GM18870 (cell line): ENCODE data around the gene C19orf53.
"Not testable (repeated sequence)": the region's sequence is repeated elsewhere in the genome, so short reads cannot be mapped to it uniquely, and the experiment has no call there.

Experiments
- ATAC-seq: cut with Tn5 transposase; IDR thresholded peaks from one replicate; pipeline ENCODE4 v1.9.1; 2021; ENCODE audit warnings: moderate library complexity; ENCODE audit not compliant: unreplicated experiment

C19orf53 gene

DNA sequence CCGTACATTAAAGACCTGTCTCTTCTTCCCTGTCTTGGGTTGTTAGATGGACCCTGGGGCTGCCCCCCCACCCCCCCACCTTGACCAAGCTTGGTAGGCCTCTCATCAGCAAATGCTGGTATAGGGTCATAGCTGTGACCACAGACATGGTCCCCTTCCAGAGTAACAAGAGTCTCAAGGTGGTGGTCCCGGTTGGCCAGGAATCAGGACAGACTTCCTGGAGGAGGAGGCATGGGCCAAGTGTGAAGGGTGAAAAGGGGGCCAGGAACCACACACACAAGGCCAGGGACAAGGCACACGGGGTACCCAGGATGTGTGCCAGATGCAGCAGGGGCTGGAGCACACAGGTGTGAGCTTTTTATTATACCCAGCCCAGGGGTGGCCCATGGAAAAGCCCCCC is 11.0 kb upstream of the C19orf53 start:
- no peak for ATAC-seq

DNA sequence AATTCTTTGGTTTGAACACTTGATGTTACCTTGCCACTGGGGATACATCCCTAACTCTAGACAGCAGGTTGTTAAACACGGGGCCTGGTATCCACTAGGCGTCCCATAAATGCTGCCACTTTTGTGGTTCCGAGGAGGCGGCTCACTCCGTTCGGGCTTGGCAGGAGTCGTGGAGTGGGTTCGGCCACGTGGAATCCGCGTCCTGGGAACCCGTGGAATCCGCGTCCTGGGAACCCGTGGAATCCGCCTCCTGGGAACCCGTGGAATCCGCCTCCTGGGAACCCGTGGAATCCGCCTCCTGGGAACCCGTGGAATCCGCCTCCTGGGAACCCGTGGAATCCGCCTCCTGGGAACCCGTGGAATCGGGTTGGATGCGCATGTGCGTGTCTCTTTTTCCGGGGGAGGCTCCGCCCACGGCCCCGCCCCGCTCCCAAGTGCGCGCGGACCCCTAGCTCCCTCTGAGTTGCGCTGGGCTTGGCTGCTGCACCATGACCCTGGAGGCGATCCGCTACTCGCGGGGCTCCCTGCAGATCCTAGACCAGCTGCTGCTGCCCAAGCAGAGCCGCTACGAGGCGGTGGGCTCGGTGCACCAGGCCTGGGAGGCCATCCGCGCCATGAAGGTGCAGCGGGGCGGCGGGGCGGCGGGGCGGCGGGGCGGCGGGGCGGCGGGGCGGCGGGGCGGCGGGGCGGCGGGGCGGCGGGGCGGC is 10.0 kb upstream of the C19orf53 start, which contains the start of gene MRI1:
Gene MRI1, plus strand, starts transcription at position 422 of the 707 bp plus-strand sequence. Its CDS starts 67 bp downstream, at position 489.
- ATAC-seq = no peak

DNA sequence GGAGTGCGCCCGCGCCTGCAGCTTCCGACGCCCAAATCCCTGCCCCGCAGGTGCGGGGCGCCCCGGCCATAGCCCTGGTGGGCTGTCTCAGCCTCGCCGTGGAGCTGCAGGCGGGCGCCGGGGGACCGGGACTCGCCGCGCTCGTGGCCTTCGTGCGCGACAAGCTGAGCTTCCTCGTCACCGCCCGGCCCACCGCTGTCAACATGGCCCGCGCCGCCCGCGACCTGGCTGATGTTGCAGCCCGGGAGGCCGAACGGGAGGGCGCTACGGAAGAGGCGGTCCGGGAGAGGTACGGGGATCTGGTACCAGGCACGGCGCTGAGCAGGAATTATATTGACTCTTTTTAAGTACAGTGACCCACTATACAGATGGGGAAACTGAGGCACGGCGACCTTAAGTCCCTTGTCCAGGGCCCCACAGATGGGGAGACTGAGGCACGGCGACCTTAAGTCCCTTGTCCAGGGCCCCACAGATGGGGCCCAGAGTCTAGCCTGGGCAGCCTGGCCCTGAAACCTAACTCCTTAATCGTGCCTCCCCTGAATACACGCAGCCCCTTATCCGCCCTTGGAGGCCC is 9.3 kb upstream of the C19orf53 start:
- no peak for ATAC-seq

DNA sequence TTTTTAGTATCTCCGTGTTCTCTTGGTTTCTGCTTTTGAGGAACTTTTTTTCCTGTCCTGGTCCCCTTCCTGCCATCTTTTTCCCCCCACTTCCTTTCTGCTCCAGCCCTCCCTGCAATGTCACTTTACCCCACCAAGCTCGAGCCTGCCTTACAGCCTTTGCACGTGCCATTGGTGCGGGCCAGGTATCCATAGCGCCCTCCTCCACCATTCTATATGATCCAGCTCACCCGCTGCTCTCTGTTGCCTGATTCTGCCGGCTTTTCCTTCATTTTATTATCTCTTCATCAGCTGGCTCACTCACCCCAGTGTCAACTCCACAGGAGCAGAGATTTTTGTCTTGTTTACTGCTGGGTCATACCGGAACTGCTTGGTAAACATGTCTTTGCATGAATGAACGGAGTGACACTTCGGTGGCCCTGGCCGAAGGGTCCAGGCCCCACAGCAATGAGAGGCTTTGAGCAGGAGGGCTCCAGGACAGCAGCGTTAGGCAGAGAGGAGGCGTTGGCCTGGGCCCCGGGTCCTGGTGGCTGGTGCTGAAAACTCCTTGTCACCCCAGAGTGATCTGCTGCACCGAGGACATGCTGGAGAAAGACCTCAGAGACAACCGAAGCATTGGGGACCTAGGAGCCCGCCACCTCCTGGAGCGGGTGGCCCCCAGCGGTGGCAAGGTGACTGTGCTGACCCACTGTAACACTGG is 8.7 kb upstream of the C19orf53 start:
- no peak for ATAC-seq

DNA sequence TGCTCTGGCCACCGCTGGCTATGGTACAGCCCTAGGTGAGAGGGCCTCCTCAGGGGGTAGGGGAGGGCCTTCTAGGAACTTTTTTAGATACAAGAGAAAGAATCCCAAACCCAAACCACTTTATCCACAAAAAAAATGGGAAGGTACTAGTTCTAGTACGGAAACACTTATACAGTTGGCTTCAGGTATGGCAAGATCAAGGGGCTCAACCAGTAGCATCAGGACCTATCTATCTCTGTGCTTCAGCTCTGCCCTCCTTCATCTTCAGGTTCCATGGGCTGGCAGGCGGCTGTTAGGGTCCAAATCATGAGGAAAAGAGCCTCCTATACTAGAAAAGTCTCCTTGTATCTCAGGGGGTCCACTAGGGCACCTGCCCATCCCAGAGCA is 8.2 kb upstream of the C19orf53 start:
- no peak for ATAC-seq

DNA sequence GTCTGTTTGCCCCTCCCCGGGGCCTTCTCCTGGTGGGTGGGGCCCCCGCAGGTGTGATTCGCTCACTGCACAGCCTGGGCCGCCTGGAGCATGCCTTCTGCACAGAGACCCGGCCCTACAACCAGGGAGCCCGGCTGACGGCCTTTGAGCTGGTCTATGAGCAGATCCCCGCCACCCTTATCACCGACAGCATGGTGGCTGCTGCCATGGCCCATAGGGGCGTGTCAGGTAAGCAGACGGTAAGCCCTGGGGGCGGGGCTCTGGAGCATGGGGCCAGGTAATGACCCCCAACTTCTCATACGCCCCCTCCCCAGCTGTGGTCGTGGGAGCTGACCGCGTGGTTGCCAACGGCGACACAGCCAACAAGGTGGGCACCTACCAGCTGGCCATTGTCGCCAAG is 5.7 kb upstream of the C19orf53 start:
- no peak for ATAC-seq

DNA sequence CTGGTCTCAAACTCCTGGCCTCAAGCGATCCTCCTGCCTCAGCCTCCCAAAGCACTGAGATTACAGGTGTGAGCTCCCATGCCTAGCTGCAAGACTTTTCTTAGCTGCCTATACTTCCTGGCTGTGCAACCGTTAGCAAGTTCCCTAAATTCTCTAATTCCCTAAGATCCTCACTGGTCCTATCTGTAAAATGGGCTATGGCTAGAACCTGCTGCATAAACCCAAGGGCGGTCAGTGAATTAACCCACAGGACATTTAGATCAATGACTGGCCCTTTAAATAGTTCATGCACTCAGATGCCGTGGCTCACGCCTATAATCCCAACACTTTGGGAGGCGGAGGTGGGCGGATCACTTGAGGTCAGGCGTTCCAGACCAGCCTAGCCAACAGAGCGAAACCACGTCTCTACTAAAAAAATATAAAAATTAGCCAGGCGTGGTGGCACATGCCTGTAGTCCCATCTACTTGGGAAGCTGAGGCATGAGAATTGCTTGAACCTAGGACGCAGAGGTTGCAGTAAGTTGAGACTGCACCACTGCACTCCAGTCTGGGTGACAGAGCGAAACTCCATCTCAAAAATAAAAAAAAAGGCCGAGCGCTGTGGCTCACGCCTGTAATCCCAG is 4.1 kb upstream of the C19orf53 start:
- no peak for ATAC-seq

DNA sequence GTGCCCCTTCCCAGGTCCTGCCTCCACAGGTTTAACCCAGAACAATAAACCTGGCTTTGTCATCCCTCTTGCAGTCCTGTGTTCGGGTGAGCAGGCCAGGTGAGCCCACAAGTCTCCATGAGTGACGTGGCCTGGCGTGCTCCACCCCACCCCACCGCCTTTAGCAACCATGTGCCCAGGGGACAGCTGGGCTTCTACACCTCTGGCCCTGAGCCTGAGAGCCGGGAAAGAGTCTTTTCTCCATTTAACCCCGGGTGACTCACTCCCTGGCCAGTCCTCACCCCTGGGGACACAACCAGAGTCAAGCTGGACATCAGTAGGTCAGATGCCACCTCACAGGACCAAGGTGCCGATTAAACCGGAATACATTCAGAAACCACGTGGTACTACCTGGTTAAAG is 4.1 kb downstream of the C19orf53 start:
- ATAC-seq = no peak

DNA sequence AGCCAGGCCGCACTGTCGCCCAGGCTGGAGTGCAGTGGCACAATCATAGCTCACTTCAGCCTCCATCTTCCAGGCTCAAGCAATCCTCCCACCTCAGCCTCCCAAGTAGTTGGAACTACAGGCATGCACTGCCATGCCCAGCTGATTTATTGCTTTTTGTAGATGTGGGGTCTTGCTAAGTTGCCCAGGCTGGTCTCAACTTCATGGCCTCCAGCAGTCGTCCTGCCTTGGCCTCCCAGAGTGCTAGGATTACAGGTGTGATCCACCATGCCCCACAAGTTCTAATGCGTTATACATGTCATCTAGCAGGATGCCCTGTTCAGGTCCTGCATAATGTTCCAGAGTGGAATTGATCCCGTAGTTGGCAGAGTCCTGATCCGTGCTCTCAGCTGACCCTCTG is 4.6 kb downstream of the C19orf53 start:
- no peak for ATAC-seq

DNA sequence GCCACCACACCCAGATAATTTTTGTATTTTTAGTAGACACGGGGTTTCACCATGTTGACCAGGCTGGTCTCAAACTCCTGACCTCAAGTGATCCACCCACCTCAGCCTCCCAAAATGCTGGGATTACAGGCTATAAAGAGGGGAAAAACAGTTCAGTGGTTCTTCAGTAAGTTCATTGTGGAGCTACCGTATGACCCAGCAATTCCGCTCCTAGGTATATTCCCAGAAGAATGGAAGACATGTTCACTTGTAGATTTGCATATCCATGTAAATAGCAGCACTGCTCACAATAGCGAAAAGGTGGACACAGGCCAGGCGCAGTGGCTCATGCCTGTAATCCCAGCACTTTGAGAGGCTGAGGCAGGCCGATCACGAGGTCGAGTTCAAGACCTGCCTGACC is 5.5 kb downstream of the C19orf53 start:
- not testable (repeated sequence) for ATAC-seq

DNA sequence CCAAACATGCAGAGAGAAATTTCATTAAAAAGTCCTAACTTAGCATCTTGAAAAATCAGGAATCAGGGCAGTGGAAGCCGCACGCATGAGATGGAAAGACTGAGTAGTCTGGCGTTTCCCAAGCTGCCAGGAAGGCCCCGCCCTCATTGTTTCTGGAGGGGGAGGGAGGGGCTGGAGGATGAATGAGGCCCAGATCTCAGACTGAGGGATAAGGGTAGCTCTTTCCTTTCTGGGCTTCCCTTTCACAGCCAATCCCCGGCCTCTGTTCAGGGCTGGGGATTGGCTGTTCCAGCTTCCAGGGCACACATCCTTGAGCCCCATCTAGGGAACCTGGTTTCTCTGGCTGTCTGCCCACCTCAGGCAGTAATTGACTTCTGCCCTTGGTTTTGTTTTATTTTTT is 7.3 kb downstream of the C19orf53 start:
- no peak for ATAC-seq

DNA sequence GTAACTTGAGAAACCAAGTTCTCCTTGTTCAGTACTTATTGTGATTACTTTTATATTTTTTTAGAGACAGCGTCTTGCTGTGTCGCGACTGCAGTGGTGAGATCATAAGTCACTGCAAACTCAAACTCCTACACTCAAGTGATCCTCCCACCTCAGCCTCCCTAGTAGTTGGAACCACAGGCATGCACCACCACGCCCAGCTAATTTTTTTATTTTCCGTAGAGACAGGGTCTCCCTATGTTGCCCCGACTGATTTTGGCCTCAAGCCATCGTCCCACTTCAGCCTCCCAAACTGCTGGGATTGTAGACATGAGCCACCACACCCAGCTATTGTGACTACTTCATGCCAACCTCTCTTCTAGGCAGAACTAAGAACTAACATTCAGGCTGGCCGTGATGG is 8.3 kb downstream of the C19orf53 start:
- no peak for ATAC-seq

DNA sequence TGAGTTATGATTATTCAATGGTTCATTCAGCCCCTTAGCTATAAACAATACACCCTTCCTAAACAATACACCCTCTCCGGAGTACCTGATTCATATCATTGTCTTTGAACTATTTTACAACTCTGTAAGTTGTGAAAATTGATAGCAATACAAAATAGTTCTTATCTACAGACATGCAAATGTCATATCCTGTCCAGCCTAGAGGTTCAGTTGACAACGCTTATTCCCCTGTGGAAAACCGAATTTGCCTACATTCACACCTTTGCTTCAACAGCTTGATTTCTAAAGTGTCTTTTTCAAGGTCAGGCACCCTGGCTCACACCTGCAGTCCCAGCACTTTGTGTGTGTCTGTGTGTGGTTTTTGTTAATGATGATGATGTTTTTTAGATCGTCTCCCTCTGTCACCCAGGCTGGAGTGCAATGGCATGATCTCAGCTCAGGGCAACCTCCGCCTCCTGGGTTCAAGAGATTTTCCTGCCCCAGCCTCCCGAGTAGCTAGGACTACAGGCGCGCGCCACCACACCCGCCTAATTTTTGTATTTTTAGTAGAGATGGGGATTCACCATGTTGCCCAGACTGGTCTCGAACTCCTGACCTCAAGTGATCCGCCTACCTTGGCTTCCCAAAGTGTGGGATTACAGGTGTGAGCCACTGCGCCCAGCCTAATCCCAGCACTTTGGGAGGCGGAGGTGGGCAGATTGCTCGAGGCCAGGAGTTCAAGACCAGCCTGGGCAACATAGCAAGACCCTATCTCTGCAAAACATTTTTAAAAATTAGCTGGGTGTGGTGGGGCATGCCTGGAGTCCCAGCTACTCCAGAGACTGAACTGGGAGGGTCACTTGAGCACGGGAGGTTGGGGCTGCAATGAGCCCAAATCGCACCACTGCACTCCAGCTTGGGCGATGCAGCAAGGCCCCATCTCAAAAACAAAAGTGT is 9.6 kb downstream of the C19orf53 start:
- no peak for ATAC-seq

DNA sequence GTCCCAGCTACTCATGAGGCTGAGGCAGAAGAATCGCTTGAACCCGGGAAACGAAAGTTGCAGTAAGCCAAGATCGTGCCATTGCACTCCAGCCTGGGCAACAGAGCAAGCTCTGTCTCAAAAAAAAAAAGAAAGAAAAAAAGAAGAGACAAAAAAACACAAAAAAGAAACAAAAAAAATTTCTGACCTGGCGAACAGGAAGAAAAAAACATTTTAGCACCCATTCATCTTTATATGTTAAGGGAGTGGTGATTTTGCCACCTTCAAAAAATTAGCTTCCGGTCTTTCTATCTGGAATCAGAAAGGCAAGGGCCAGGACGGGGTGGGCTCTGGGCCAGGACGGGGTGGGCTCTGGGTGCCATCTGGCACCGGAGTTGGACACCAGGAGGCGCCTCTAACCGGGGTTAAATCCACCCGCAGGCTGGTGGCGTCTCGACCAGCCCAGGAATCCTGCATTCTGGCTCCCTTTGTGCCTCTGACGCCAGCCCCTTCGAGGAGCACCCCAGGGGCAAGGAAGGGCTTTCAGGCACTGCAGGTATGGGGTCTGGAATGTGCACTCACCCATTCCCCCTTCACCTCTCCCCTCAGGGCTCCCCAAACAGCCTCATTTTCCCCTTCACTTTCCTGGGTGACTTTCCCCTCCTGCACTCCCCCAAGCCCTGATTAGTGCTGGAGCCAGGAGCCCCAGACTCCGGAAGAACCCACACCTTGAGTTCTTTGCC is 10.6 kb downstream of the C19orf53 start:
- ATAC-seq = no peak

DNA sequence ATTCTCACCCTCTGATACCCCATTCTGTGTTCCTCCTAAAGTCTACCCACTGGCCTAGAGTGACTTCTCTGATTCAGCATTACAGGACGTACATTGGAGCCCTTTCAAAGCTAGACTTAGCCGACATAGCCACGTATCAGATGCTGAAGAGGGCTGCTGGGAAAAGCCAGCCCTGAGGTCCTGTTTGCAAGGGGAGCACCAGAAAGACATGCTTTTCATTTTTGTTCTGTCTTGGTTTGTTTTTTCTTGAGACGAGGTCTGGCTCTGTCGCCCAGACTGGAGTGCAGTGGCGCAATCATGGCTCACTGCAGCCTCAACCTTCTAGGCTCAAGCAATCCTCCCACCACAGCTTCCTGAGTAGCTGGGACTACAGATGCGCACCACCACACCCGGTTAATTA is 14.7 kb downstream of the C19orf53 start:
- no peak for ATAC-seq

DNA sequence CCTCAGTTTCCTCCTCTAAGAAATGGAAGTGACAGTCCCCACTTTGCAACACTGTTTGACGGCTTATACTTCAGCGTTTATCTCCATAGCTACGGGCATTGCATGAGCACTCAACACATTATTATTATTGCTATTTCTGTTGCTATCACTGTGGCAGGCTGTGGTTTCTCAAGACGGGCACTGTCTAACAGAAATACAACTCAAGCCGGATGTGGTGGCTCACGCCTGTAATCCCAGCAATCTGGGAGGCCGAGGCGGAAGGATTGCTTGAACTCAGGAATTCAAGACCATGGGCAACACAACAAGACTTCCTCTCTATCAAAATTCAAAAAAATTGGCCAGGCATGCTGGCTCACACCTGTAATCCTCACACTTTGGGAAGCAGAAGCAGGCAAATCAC is 16.1 kb downstream of the C19orf53 start:
- ATAC-seq = no peak

DNA sequence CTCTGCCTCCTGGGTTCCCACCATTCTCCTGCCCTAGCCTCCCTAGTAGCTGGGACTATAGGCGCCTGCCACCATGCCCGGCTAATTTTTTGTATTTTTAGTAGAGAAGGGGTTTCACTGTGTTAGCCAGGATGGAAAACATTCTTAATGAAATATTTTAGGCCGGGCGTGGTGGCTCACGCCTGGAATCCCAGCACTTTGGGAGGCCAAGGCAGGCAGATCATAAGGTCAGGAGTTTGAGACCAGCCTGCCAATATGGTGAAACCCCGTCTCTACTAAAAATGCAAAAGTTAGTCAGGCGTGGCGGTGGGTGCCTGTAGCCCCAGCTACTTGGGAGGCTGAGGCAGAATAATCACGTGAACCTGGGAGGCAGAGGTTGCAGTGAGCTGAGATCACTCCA is 19.1 kb downstream of the C19orf53 start:
- not testable (repeated sequence) for ATAC-seq

DNA sequence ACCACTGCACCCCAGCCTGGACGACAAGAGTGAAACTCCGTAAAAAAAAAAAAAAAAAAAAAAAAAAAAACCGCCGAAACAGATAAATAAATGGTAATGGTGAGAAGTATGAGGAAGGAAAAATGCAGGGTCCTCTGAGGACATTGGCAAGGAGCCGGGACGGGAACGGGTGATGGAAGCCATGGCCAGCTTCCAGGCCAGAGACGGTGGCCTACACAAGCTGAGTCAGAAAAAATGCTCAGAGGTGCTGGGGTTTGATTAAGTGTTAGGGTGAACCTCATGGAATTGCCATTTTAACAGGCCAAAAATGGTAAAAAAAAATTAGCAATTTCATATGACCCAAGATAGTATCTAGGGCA is 20.1 kb downstream of the C19orf53 start:
- ATAC-seq = no peak

DNA sequence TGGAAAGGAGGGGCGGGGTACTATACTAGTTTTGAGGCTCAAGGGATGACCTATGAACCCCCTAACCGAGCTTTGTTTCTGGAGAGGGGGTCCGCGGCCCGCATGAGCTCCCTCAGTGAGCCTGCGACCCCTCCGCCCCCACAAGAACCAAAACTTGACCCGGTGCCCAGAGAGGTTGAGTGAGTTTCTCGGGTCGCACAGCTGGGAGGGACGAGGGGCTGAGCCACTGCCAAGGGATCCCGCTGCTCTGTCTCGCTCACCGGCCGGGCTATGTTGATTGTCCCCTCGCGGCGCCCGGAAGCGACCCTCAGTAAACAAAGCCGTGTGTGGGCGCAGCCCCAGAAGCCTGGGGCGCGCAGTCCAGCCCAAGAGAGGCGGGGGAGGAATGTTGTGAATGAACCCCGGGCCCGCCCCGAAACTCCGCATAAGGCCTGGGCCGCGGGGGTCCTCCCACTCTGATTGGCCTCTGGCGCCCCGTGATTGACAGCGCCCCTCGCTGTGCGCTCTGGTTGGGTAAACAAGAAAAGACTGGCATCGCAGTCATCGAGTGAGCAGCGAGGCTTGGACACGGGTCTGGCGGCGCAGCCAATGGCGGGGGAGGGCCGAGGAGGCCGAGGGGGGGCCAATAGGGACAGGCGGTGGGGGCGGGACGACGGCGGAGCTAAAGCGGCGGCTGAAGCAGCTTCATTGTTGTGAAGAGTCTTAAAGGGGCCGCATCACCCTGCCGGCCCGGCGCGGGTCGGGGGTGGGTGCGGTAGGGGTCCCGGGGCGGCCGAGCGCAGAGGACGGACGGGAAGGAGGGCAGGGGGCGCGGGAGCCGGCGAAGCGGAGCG is 20.7 kb downstream of the C19orf53 start, which contains the start of gene ZSWIM4:
Gene ZSWIM4, plus strand, starts transcription at position 687 of the 833 bp plus-strand sequence. CDS start 206 bp downstream, outside the sequence.
- ATAC-seq = peak; percentile 90
